GM12891 (cell line): Measurements from ENCODE around the gene APOC3.
"Not testable (repeated sequence)": the region's sequence is repeated elsewhere in the genome, so short reads cannot be mapped to it uniquely, and the experiment has no call there.

Source experiments
- DNase-seq: peaks from one replicate; pipeline ENCODE4 v3.0.0; 2011; ENCODE audit warnings: low spot score; ENCODE audit not compliant: insufficient read length
- FAIRE-seq: peaks from 2 replicates; lab custom pipeline; 2011; peaks lifted over from hg19 to GRCh38; lab: Jason Lieb, UNC
- PAX5 ChIP-seq: IDR thresholded peaks from 2 replicates; pipeline ENCODE4 v1.6.1; 2011; ENCODE audit warnings: low read length, moderate library complexity, mild to moderate bottlenecking; ENCODE audit not compliant: insufficient read depth, severe bottlenecking
- POLR2A ChIP-seq: IDR thresholded peaks from 2 replicates; pipeline ENCODE4 v1.6.1; 2011; ENCODE audit warnings: low read depth, low read length, control low read depth
- POLR2AphosphoS5 ChIP-seq: IDR thresholded peaks from 2 replicates; pipeline ENCODE4 v1.6.1; 2011; ENCODE audit warnings: low read depth, low read length, control low read depth
- POU2F2 ChIP-seq: IDR thresholded peaks from 2 replicates; pipeline ENCODE4 v1.6.1; 2011; ENCODE audit warnings: low read depth, mild to moderate bottlenecking, control low read depth, low read length, moderate library complexity
- SPI1 ChIP-seq: IDR thresholded peaks from 2 replicates; pipeline ENCODE4 v1.6.1; 2011; ENCODE audit warnings: low read depth, low read length, control low read depth
- TAF1 ChIP-seq: IDR thresholded peaks from 2 replicates; pipeline ENCODE4 v1.6.1; 2011; ENCODE audit warnings: low read depth, low read length, control low read depth

The APOC3 gene

GRCh38 chr11:116828632-116829524, 829 bp upstream of the APOC3 start:
- no peak for DNase-seq
- TF ChIP-seq TAF1 = no peak
- TF ChIP-seq POLR2AphosphoS5 = no peak
- TF ChIP-seq POU2F2 = no peak
- no peak for TF ChIP-seq PAX5
- no peak for TF ChIP-seq POLR2A
- TF ChIP-seq SPI1 = no peak
- FAIRE-seq = no peak

DNA sequence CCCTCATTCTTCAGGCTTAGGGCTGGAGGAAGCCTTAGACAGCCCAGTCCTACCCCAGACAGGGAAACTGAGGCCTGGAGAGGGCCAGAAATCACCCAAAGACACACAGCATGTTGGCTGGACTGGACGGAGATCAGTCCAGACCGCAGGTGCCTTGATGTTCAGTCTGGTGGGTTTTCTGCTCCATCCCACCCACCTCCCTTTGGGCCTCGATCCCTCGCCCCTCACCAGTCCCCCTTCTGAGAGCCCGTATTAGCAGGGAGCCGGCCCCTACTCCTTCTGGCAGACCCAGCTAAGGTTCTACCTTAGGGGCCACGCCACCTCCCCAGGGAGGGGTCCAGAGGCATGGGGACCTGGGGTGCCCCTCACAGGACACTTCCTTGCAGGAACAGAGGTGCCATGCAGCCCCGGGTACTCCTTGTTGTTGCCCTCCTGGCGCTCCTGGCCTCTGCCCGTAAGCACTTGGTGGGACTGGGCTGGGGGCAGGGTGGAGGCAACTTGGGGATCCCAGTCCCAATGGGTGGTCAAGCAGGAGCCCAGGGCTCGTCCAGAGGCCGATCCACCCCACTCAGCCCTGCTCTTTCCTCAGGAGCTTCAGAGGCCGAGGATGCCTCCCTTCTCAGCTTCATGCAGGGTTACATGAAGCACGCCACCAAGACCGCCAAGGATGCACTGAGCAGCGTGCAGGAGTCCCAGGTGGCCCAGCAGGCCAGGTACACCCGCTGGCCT, 641 bp downstream of the APOC3 start:
- DNase-seq (no peak), FAIRE-seq (no peak)
- TF ChIP-seq POLR2AphosphoS5 (no peak), POU2F2 (no peak), TAF1 (no peak), SPI1 (no peak)

GRCh38 chr11:116831790-116832349, 2.2 kb downstream of the APOC3 start:
- DNase-seq (no peak), FAIRE-seq (no peak)
- TF ChIP-seq POLR2A (no peak), POU2F2 (no peak), PAX5 (no peak), POLR2AphosphoS5 (no peak), TAF1 (no peak), SPI1 (no peak)

DNA sequence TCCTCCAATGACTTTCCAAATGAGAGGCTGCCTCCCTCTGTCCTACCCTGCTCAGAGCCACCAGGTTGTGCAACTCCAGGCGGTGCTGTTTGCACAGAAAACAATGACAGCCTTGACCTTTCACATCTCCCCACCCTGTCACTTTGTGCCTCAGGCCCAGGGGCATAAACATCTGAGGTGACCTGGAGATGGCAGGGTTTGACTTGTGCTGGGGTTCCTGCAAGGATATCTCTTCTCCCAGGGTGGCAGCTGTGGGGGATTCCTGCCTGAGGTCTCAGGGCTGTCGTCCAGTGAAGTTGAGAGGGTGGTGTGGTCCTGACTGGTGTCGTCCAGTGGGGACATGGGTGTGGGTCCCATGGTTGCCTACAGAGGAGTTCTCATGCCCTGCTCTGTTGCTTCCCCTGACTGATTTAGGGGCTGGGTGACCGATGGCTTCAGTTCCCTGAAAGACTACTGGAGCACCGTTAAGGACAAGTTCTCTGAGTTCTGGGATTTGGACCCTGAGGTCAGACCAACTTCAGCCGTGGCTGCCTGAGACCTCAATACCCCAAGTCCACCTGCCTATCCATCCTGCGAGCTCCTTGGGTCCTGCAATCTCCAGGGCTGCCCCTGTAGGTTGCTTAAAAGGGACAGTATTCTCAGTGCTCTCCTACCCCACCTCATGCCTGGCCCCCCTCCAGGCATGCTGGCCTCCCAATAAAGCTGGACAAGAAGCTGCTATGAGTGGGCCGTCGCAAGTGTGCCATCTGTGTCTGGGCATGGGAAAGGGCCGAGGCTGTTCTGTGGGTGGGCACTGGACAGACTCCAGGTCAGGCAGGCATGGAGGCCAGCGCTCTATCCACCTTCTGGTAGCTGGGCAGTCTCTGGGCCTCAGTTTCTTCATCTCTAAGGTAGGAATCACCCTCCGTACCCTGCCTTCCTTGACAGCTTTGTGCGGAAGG, 2.9 kb downstream of the APOC3 start:
- no peak for TF ChIP-seq TAF1
- DNase-seq = no peak
- no peak for FAIRE-seq

GRCh38 chr11:116833491-116833815, 3.7 kb downstream of the APOC3 start:
- DNase-seq (no peak), FAIRE-seq (no peak)
- TF ChIP-seq SPI1 (no peak), PAX5 (no peak), POU2F2 (no peak), POLR2A (no peak), TAF1 (no peak), POLR2AphosphoS5 (no peak)

DNA sequence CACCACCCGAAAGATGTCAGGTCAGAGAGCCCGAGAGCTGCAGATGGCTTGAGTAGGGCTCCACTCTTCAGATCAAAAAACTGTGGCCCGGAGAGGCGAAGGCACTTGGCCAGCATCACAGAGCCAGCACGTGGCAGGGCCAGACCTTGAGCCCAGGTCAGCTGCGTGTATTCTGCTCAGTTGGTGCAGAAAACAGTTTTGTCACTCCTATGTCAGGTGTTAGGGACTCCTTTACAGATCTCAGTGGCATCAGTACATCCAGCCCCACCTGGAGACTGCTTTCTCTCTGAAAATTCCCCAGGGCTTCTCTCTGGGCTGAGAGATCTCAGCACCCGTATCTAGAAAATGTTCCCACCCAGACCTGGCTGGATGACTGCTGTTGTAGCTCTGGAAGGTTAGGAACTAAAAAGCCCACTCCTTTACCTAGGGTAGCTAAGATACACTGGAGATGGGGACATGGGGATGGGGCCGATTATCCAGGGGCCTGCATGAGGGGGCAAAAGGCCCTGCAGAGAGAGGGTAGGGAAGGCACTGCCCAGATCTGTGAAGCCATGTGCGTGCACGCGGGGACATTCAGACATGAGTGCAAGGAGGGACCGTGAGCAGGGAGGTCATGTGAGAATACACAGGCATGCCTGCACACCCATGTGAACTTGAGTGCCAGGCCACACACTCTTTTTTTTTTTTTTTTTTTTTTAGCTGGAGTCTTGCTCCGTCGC, 4.3 kb downstream of the APOC3 start:
- DNase-seq = no peak
- no peak for TF ChIP-seq SPI1
- no peak for TF ChIP-seq POU2F2
- TF ChIP-seq TAF1 = no peak
- TF ChIP-seq PAX5 = no peak
- TF ChIP-seq POLR2A = no peak
- no peak for TF ChIP-seq POLR2AphosphoS5

DNA sequence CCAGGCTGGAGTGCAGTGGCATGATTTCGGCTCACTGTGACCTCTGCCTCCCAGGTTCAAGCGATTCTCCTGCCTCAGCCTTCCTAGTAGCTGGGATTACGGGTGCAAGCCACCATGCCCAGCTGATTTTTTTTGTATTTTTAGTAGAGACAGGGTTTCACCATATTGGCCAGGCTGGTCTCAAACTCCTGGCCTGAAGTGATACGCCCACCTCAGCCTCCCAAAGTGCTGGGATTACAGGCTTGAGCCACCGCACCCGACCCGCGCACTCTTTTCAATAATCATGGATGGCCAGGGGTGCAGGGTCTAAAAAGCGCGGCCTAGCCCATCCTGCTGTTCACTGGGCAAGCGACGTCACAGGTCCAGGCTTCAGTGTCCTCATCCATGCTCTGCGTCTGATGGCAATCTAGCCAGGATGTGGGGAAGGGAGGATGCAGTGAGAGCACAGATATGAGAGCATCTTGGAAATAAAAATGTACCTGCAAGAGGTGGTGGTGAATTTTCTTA, 4.9 kb downstream of the APOC3 start:
- FAIRE-seq, DNase-seq: not testable (repeated sequence)

More for the DNA sequence above, 4.3 kb downstream of the APOC3 start:
- FAIRE-seq = no peak

GRCh38 chr11:116835042-116835772, 5.5 kb downstream of the APOC3 start:
- TF ChIP-seq TAF1 = no peak
- TF ChIP-seq SPI1 = peak; percentile 33; the same call in 1 of the 2 replicates
- peak; percentile 41 for FAIRE-seq
- peak; percentile 39 for DNase-seq
